GM23338 (cell line): ENCODE data around the gene STEAP2. TPM values are rescaled to one million over a fixed set of nuclear protein-coding genes. Genes with fewer than 3 reads are reported as not detected.

Source experiments
- ATAC-seq: fragments of 200-7000 bp; cut with Tn5 transposase; 3 replicates; pipeline ENCODE4 v1.9.1; 2020
- DNase-seq: peaks from one replicate; pipeline ENCODE4 v3.0.0-alpha.2; 2015; ENCODE audit warnings: low spot score
- H2AFZ ChIP-seq: fragments of 200-600 bp; sonication (generic); 2 replicates; pipeline ENCODE4 v1.8.0; 2016; ENCODE audit warnings: antibody characterized with exemption, mild to moderate bottlenecking, moderate library complexity
- H3F3A ChIP-seq: fragments of 200-600 bp; sonication (generic); replicated peaks from 2 replicates; pipeline ENCODE4 v1.8.0; 2017; ENCODE audit warnings: antibody characterized with exemption, mixed run types, low read depth
- H3K27ac ChIP-seq: fragments of 200-600 bp; sonication (generic); 2 replicates; pipeline ENCODE4 v1.6.1; 2016; ENCODE audit warnings: low read depth
- H3K27me3 ChIP-seq: fragments of 200-600 bp; sonication (generic); 2 replicates; pipeline ENCODE4 v1.8.0; 2016; ENCODE audit warnings: mild to moderate bottlenecking, mixed run types, moderate library complexity; ENCODE audit not compliant: insufficient read depth
- H3K36me3 ChIP-seq: fragments of 200-600 bp; sonication (generic); 2 replicates; pipeline ENCODE4 v1.8.0; 2016; ENCODE audit warnings: mild to moderate bottlenecking; ENCODE audit not compliant: insufficient read depth
- H3K4me1 ChIP-seq: fragments of 200-600 bp; sonication (generic); 2 replicates; pipeline ENCODE4 v1.8.0; 2016; ENCODE audit warnings: mild to moderate bottlenecking, moderate library complexity; ENCODE audit not compliant: insufficient read depth
- H3K4me2 ChIP-seq: fragments of 200-600 bp; sonication (generic); 2 replicates; pipeline ENCODE4 v1.7.1; 2017; ENCODE audit warnings: mixed run types
- H3K4me3 ChIP-seq: fragments of 200-600 bp; sonication (generic); 2 replicates; pipeline ENCODE4 v1.6.1; 2016; ENCODE audit warnings: mixed run types
- H3K79me2 ChIP-seq: fragments of 200-600 bp; sonication (generic); replicated peaks from 2 replicates; pipeline ENCODE4 v1.8.0; 2017; ENCODE audit warnings: mild to moderate bottlenecking; ENCODE audit not compliant: insufficient read depth
- H3K9me2 ChIP-seq: fragments of 200-600 bp; sonication (generic); 2 replicates; pipeline ENCODE4 v1.8.0; 2017; ENCODE audit not compliant: insufficient read depth
- H4K20me1 ChIP-seq: fragments of 200-600 bp; sonication (generic); replicated peaks from 2 replicates; pipeline ENCODE4 v1.8.0; 2017; ENCODE audit warnings: mild to moderate bottlenecking; ENCODE audit not compliant: insufficient read depth
- H3K27ac Mint-ChIP-seq: 2 replicates; pipeline ENCODE4 v1.8.0; 2020; ENCODE audit warnings: inconsistent platforms, mild to moderate bottlenecking, moderate library complexity, mixed read lengths
- H3K27me3 Mint-ChIP-seq: 3 replicates; pipeline ENCODE4 v1.8.0; 2022; ENCODE audit warnings: low read depth, mild to moderate bottlenecking, moderate library complexity, mixed read lengths, inconsistent platforms; ENCODE audit not compliant: insufficient read depth, poor library complexity
- H3K36me3 Mint-ChIP-seq: 3 replicates; pipeline ENCODE4 v1.8.0; 2021; ENCODE audit warnings: low read depth, mild to moderate bottlenecking, inconsistent platforms, moderate library complexity, mixed read lengths
- H3K4me1 Mint-ChIP-seq: 3 replicates; pipeline ENCODE4 v1.8.0; 2020; ENCODE audit warnings: mild to moderate bottlenecking, inconsistent platforms, mixed read lengths
- H3K4me3 Mint-ChIP-seq: 3 replicates; pipeline ENCODE4 v1.8.0; 2021; ENCODE audit warnings: moderate library complexity, mild to moderate bottlenecking, inconsistent platforms, mixed read lengths
- H3K9me3 Mint-ChIP-seq: 3 replicates; pipeline ENCODE4 v1.8.0; 2020; ENCODE audit warnings: moderate library complexity, mild to moderate bottlenecking, inconsistent platforms, mixed read lengths
- CREB1 ChIP-seq: fragments of 250-450 bp; sonication (Bioruptor Pico); IDR thresholded peaks from 2 replicates; pipeline ENCODE4 v1.5.0; 2020; ENCODE audit warnings: low read depth, mild to moderate bottlenecking, moderate library complexity
- ETS1 ChIP-seq: IDR thresholded peaks from 2 replicates; pipeline ENCODE4 v1.6.1; 2016; ENCODE audit warnings: antibody characterized with exemption
- EZH2 ChIP-seq: fragments of 200-600 bp; sonication (generic); IDR thresholded peaks from one replicate; pipeline ENCODE4 v1.8.0; 2017; ENCODE audit warnings: antibody characterized with exemption, mild to moderate bottlenecking, low read depth; ENCODE audit not compliant: unreplicated experiment
- EZH2phosphoT487 ChIP-seq: fragments of 200-600 bp; sonication (generic); IDR thresholded peaks from one replicate; pipeline ENCODE4 v1.8.1; 2018; ENCODE audit warnings: antibody characterized with exemption; ENCODE audit not compliant: unreplicated experiment
- JUNB ChIP-seq: IDR thresholded peaks from one replicate; pipeline ENCODE4 v1.6.1; 2016; ENCODE audit warnings: antibody characterized with exemption; ENCODE audit not compliant: unreplicated experiment
- NANOG ChIP-seq: IDR thresholded peaks from 2 replicates; pipeline ENCODE4 v1.6.1; 2016; ENCODE audit warnings: antibody characterized with exemption, borderline replicate concordance
- POLR2AphosphoS5 ChIP-seq: IDR thresholded peaks from 2 replicates; pipeline ENCODE4 v1.6.1; 2016; ENCODE audit warnings: antibody characterized with exemption, low read depth
- STAT1 ChIP-seq: IDR thresholded peaks from one replicate; pipeline ENCODE4 v1.6.1; 2016; ENCODE audit warnings: antibody characterized with exemption; ENCODE audit not compliant: unreplicated experiment
- ZNF114 ChIP-seq: fragments of 250-450 bp; sonication (Bioruptor Pico); IDR thresholded peaks from 2 replicates; pipeline ENCODE4 v1.5.0; 2020; ENCODE audit warnings: mild to moderate bottlenecking, moderate library complexity
- ZNF331 ChIP-seq: fragments of 250-450 bp; sonication (Bioruptor Pico); IDR thresholded peaks from 2 replicates; pipeline ENCODE4 v1.5.0; 2020; ENCODE audit warnings: low read depth, mild to moderate bottlenecking, moderate library complexity
- ZNF462 ChIP-seq: fragments of 250-450 bp; sonication (Bioruptor Pico); IDR thresholded peaks from 2 replicates; pipeline ENCODE4 v1.5.0; 2020; ENCODE audit warnings: mild to moderate bottlenecking, moderate library complexity
- polyA plus RNA-seq: library from polyadenylated mRNA; unstranded; fragments of >200 nt; fragmentation: Nextera tagmentation; extraction: Ambion mirVana; gene quantifications from 2 replicates; pipeline ENCODE4 v1.2.1, GENCODE V29; 2016
- total RNA-seq: library from RNA; depleted of rRNA; stranded (reverse); fragments of >200 nt; shearing (Covaris generic); gene quantifications from 2 replicates; pipeline ENCODE4 v1.2.3, GENCODE V29; 2014

Gene STEAP2
- total and polyA plus RNA-seq, 2 experiments from 2014 or later, result 13.1 to 22.0 TPM

GRCh38 chr7:90248706-90249105, 37.2 kb downstream of the STEAP2 start (continued):
- TF ChIP-seq ZNF462 (CRISPR knock-in tag) (no peak), STAT1 (no peak), ZNF331 (CRISPR knock-in tag) (no peak), JUNB (no peak), CREB1 (CRISPR knock-in tag) (no peak), NANOG (no peak), EZH2 (no peak), POLR2AphosphoS5 (no peak)

- H3K4me1 Mint-ChIP-seq, result peaks cover 24% of the 10 kb centered on the region; the same call in 2 of the 3 replicates
- Histone ChIP-seq H3K27ac (no peak overlapping the region), H3F3A (no peaks in the 10 kb centered on the region), H3K9me2 (no peaks in the 10 kb centered on the region), H2AFZ (no peak overlapping the region), H3K27me3 (peaks cover 11% of the 10 kb centered on the region), H3K36me3 (no peaks in the 10 kb centered on the region), H3K79me2 (0 out of 2 replicates have a peak, but pooled peaks cover 9% of the 10 kb centered on the region), H3K4me2 (no peak overlapping the region), H3K4me1 (peaks cover 14% of the 10 kb centered on the region), H4K20me1 (no peaks in the 10 kb centered on the region; the same call in 1 of the 2 replicates), H3K4me3 (no peak overlapping the region)
- H3K27me3 Mint-ChIP-seq, result no peaks in the 10 kb centered on the region
- 0 out of 3 replicates have a peak, but pooled peaks cover 2% of the 10 kb centered on the region for H3K36me3 Mint-ChIP-seq
- DNase-seq (no peak), ATAC-seq (no peak)
- H3K4me3 Mint-ChIP-seq, result no peak overlapping the region
- no peak overlapping the region for H3K27ac Mint-ChIP-seq
- H3K9me3 Mint-ChIP-seq, result no peaks in the 10 kb centered on the region
- no peak for TF ChIP-seq ZNF114
- no peak for TF ChIP-seq EZH2phosphoT487
- no peak for TF ChIP-seq ETS1
- TF ChIP-seq NANOG, result no peak
- no peak for TF ChIP-seq EZH2
Observed at GRCh38 chr7:90250601-90251303, 39.2 kb downstream of the STEAP2 start.
